HEK293 (cell line): ENCODE measurements around the gene AHRR.

ENCODE experiments used
- CTCF ChIA-PET: fragments of 350-600 bp; formaldehyde crosslinking; extraction: SDS; loops from one replicate; lab custom pipeline; 2021; ENCODE audit warnings: antibody characterized with exemption; lab: Yijun Ruan, JAX
- POLR2A ChIA-PET: fragments of 300-600 bp; formaldehyde crosslinking; extraction: SDS; loops from one replicate; lab custom pipeline; 2020; ENCODE audit warnings: antibody characterized with exemption, inconsistent platforms; lab: Yijun Ruan, JAX
- H3K27ac ChIP-seq: fragments of 200-500 bp; sonication (Bioruptor generic); 2 replicates; pipeline ENCODE4 v1.5.1; 2014; ENCODE audit warnings: low read depth, low read length, control low read depth, inconsistent platforms; ENCODE audit errors: extremely low read depth
- H3K36me3 ChIP-seq, 2 experiments: fragments of 200-500 bp in 1 of 2; sonication (Bioruptor generic) in 1 of 2; 1 replicate in 1 of 2; 2 replicates in 1 of 2; pipeline ENCODE4 v1.5.1; 2014 to 2017; ENCODE audit warnings: inconsistent platforms in 2 of 2, low read length in 2 of 2; ENCODE audit not compliant: control insufficient read depth in 2 of 2, insufficient read depth in 1 of 2
- H3K4me1 ChIP-seq: fragments of 200-500 bp; sonication (Bioruptor generic); 2 replicates; pipeline ENCODE4 v1.5.1; 2014; ENCODE audit warnings: mild to moderate bottlenecking, low read length, inconsistent platforms; ENCODE audit not compliant: control insufficient read depth, insufficient read depth
- H3K4me3 ChIP-seq: 2 replicates; pipeline ENCODE4 v1.5.1; 2011; ENCODE audit warnings: low read depth, mild to moderate bottlenecking, control low read depth, low read length, moderate library complexity
- H3K9me3 ChIP-seq: fragments of 200-500 bp; sonication (Bioruptor generic); 2 replicates; pipeline ENCODE4 v1.5.1; 2014; ENCODE audit warnings: low read depth, low read length, inconsistent platforms; ENCODE audit not compliant: control insufficient read depth, insufficient read depth
- BCL11A ChIP-seq: fragments of 450-650 bp; formaldehyde crosslinking; IDR thresholded peaks from 2 replicates; pipeline ENCODE4 v1.5.1; 2016; ENCODE audit warnings: low read depth, missing biosample characterization, missing genetic modification characterization
- KLF9 ChIP-seq: fragments of 450-650 bp; formaldehyde crosslinking; IDR thresholded peaks from 2 replicates; pipeline ENCODE4 v1.5.1; 2016; ENCODE audit warnings: missing biosample characterization, missing genetic modification characterization, low read depth
- PRDM2 ChIP-seq: fragments of 450-650 bp; formaldehyde crosslinking; IDR thresholded peaks from 2 replicates; pipeline ENCODE4 v1.5.1; 2016; ENCODE audit warnings: missing biosample characterization, missing genetic modification characterization, borderline replicate concordance
- SALL2 ChIP-seq: fragments of 450-650 bp; formaldehyde crosslinking; IDR thresholded peaks from 2 replicates; pipeline ENCODE4 v1.5.0; 2017; ENCODE audit warnings: missing biosample characterization, mild to moderate bottlenecking, missing genetic modification characterization, borderline replicate concordance
- TCF7L2 ChIP-seq: IDR thresholded peaks from 2 replicates; pipeline ENCODE4 v1.6.1; 2011; ENCODE audit warnings: low read depth, mild to moderate bottlenecking, inconsistent platforms, low read length, moderate library complexity, borderline replicate concordance
- ZBTB17 ChIP-seq: fragments of 450-650 bp; formaldehyde crosslinking; IDR thresholded peaks from 2 replicates; pipeline ENCODE4 v1.5.1; 2016; ENCODE audit warnings: missing biosample characterization, missing genetic modification characterization
- ZBTB21 ChIP-seq: fragments of 450-650 bp; formaldehyde crosslinking; IDR thresholded peaks from 2 replicates; pipeline ENCODE4 v1.5.1; 2017; ENCODE audit warnings: missing biosample characterization, missing genetic modification characterization
- ZBTB44 ChIP-seq: fragments of 450-650 bp; IDR thresholded peaks from 2 replicates; pipeline ENCODE4 v1.5.1; 2018; ENCODE audit warnings: missing biosample characterization, mild to moderate bottlenecking, missing genetic modification characterization
- ZNF121 ChIP-seq: fragments of 450-650 bp; formaldehyde crosslinking; IDR thresholded peaks from 2 replicates; pipeline ENCODE4 v1.5.1; 2016; ENCODE audit warnings: missing biosample characterization, missing genetic modification characterization
- ZNF140 ChIP-seq: fragments of 450-650 bp; formaldehyde crosslinking; IDR thresholded peaks from 2 replicates; pipeline ENCODE4 v1.5.1; 2016; ENCODE audit warnings: missing biosample characterization, missing genetic modification characterization
- ZNF16 ChIP-seq: fragments of 450-650 bp; formaldehyde crosslinking; IDR thresholded peaks from 2 replicates; pipeline ENCODE4 v1.5.1; 2016; ENCODE audit warnings: low read depth, missing biosample characterization, missing genetic modification characterization
- ZNF18 ChIP-seq: fragments of 450-650 bp; formaldehyde crosslinking; IDR thresholded peaks from 2 replicates; pipeline ENCODE4 v1.5.1; 2016; ENCODE audit warnings: missing biosample characterization, missing genetic modification characterization
- ZNF184 ChIP-seq: fragments of 450-650 bp; IDR thresholded peaks from 2 replicates; pipeline ENCODE4 v1.5.1; 2018; ENCODE audit warnings: missing biosample characterization, mild to moderate bottlenecking, missing genetic modification characterization
- ZNF248 ChIP-seq: fragments of 450-650 bp; formaldehyde crosslinking; IDR thresholded peaks from 2 replicates; pipeline ENCODE4 v1.5.1; 2017; ENCODE audit warnings: missing biosample characterization, missing genetic modification characterization
- ZNF416 ChIP-seq: fragments of 450-650 bp; formaldehyde crosslinking; IDR thresholded peaks from 2 replicates; pipeline ENCODE4 v1.5.1; 2016; ENCODE audit warnings: missing biosample characterization, missing genetic modification characterization
- ZNF596 ChIP-seq: fragments of 450-650 bp; IDR thresholded peaks from 2 replicates; pipeline ENCODE4 v1.5.0; 2018; ENCODE audit warnings: missing biosample characterization, mild to moderate bottlenecking, missing genetic modification characterization, moderate library complexity
- ZNF629 ChIP-seq: fragments of 450-650 bp; formaldehyde crosslinking; IDR thresholded peaks from 2 replicates; pipeline ENCODE4 v1.5.1; 2017; ENCODE audit warnings: missing biosample characterization, missing genetic modification characterization
- ZNF664 ChIP-seq: fragments of 450-650 bp; formaldehyde crosslinking; IDR thresholded peaks from 2 replicates; pipeline ENCODE4 v1.5.1; 2016; ENCODE audit warnings: missing biosample characterization, missing genetic modification characterization
- ZNF76 ChIP-seq: fragments of 450-650 bp; formaldehyde crosslinking; IDR thresholded peaks from 2 replicates; pipeline ENCODE4; 2016; ENCODE audit warnings: low read depth, missing biosample characterization, missing genetic modification characterization, borderline replicate concordance
- ZSCAN4 ChIP-seq: fragments of 450-650 bp; formaldehyde crosslinking; IDR thresholded peaks from 2 replicates; pipeline ENCODE4 v1.5.1; 2017; ENCODE audit warnings: missing biosample characterization, missing genetic modification characterization

AHRR gene

GRCh38 chr5:478982-479535, 157.5 kb downstream of the AHRR start:
- H3K27ac ChIP-seq, result no peak overlapping the region
- no peak overlapping the region for H3K4me3 ChIP-seq
- no peaks in the 10 kb centered on the region for H3K9me3 ChIP-seq
- CTCF ChIA-PET, result no interaction called here
- no peaks in the 10 kb centered on the region for H3K4me1 ChIP-seq
- no peak for TF ChIP-seq BCL11A
- TF ChIP-seq ZNF140 (tag by site-specific recombination), result no peak
- TF ChIP-seq ZNF629, result no peak
- no peak for TF ChIP-seq TCF7L2
- no peak for TF ChIP-seq ZNF121 (tag by site-specific recombination)
- no peak for TF ChIP-seq ZBTB17 (tag by site-specific recombination)
- no peak for TF ChIP-seq ZNF596 (tag by site-specific recombination)
- H3K36me3 ChIP-seq, result no peaks in the 10 kb centered on the region; a peak in 1 of 3 replicates
- POLR2A ChIA-PET, result no interaction called here

- POLR2A ChIA-PET, result no interaction called here
- Histone ChIP-seq H3K9me3 (no peaks in the 10 kb centered on the region), H3K27ac (no peak overlapping the region), H3K4me1 (no peaks in the 10 kb centered on the region), H3K4me3 (no peak overlapping the region), H3K36me3 (no peaks in the 10 kb centered on the region; a peak in 1 of 3 replicates)
- no peak for TF ChIP-seq ZBTB21 (tag by site-specific recombination)
- TF ChIP-seq ZNF416, result no peak
- TF ChIP-seq ZNF16 (tag by site-specific recombination), result no peak
- no peak for TF ChIP-seq SALL2 (tag by site-specific recombination)
- TF ChIP-seq ZNF248, result no peak
- no peak for TF ChIP-seq KLF9 (tag by site-specific recombination)
- no peak for TF ChIP-seq ZNF664 (tag by site-specific recombination)
- TF ChIP-seq ZNF18, result no peak
- TF ChIP-seq ZSCAN4 (tag by site-specific recombination), result no peak
- TF ChIP-seq ZNF184, result no peak
- no peak for TF ChIP-seq PRDM2 (tag by site-specific recombination)
- TF ChIP-seq ZNF76 (tag by site-specific recombination), result no peak
- TF ChIP-seq ZBTB44 (tag by site-specific recombination), result no peak
- CTCF ChIA-PET, result interaction anchor here (0.7 kb wide), 1 partner anchor 139 kb away, joined by 3 read pairs; no protein-coding TSS in a partner anchor
These were observed 158.2 kb downstream of the AHRR start for GRCh38 chr5:479566-480319.
